ENCODE results near the gene EPAS1. TPM values are rescaled to one million over a fixed set of nuclear protein-coding genes. Genes with fewer than 3 reads are reported as not detected.

The EPAS1 gene
- total and polyA plus RNA-seq, 4 donors, result 26.2 to 193 (median 61.1) TPM

- WGBS, result 69% methylated on average over 6 of the region's 6 CpGs
- H3K36me3 ChIP-seq (ENCODE audit: control insufficient read depth in 4 of 4, insufficient read depth in 3 of 4, low read depth in 1 of 4, low read length in 3 of 4), result peaks cover 16 to 61% (median 51%) of the 10 kb centered on the region in 4 donors
- H3K4me1 ChIP-seq (ENCODE audit: control insufficient read depth in 4 of 4, insufficient read depth in 4 of 4, low read length in 3 of 4), result peaks cover 5 to 18% (median 11%) of the 10 kb centered on the region in 4 donors
Measured at GRCh38 chr2:46367286-46367685, 70.1 kb downstream of the EPAS1 start.

GRCh38 chr2:46368401-46368800 is 71.2 kb downstream of the EPAS1 start:
- no peak for DNase-seq (ENCODE audit: low spot score)
- no peaks in the 10 kb centered on the region for H3K9me3 ChIP-seq (ENCODE audit: control insufficient read depth in 4 of 4, low read length in 3 of 4)
- no peak overlapping the region for H3K9ac ChIP-seq (ENCODE audit: low read depth in 1 of 2, low read length in 2 of 2)
- TF ChIP-seq MAX (IDR thresholded peaks at IDR 0.05) (no peak), YY1 (IDR thresholded peaks at IDR 0.05) (no peak), ZBTB33 (IDR thresholded peaks at IDR 0.05) (no peak), EGR1 (IDR thresholded peaks at IDR 0.05; ENCODE audit: low read depth in 2 of 2) (no peak), FOXA2 (IDR thresholded peaks at IDR 0.05) (no peak), NR2F2 (IDR thresholded peaks at IDR 0.05) (no peak), HNF4A (conservative IDR thresholded peaks at IDR 0.05) (no peak), ATF3 (IDR thresholded peaks at IDR 0.05) (no peak)
- H3K36me3 ChIP-seq (ENCODE audit: control insufficient read depth in 4 of 4, insufficient read depth in 3 of 4, low read depth in 1 of 4, low read length in 3 of 4), result peaks cover 18 to 64% (median 55%) of the 10 kb centered on the region in 4 donors
- no peak overlapping the region for H3K27ac ChIP-seq (ENCODE audit: low read depth in 1 of 2, low read length in 2 of 2)
- WGBS, result 79% methylated on average over 2 of the region's 2 CpGs
- H3K4me1 ChIP-seq (ENCODE audit: control insufficient read depth in 4 of 4, insufficient read depth in 4 of 4, low read length in 3 of 4), result peaks cover 5 to 18% (median 11%) of the 10 kb centered on the region in 4 donors
- H3K27me3 ChIP-seq (ENCODE audit: control insufficient read depth in 4 of 4, insufficient read depth in 4 of 4, low read length in 3 of 4), result no peaks in the 10 kb centered on the region
- H3K4me3 ChIP-seq (ENCODE audit: low read depth in 1 of 3, low read length in 3 of 3), result no peak overlapping the region

More at GRCh38 chr2:46367286-46367685, 70.1 kb downstream of the EPAS1 start:
- no peaks in the 10 kb centered on the region for H3K9me3 ChIP-seq (ENCODE audit: control insufficient read depth in 4 of 4, low read length in 3 of 4)
- no peak for DNase-seq (ENCODE audit: low spot score)
- H3K27ac ChIP-seq (ENCODE audit: low read depth in 1 of 2, low read length in 2 of 2), result peak overlapping the region; percentile 38 to 50
- H3K27me3 ChIP-seq (ENCODE audit: control insufficient read depth in 4 of 4, insufficient read depth in 4 of 4, low read length in 3 of 4), result no peaks in the 10 kb centered on the region
- TF ChIP-seq FOXA1 (IDR thresholded peaks at IDR 0.05) (no peak), NR2F2 (IDR thresholded peaks at IDR 0.05) (no peak), RAD21 (IDR thresholded peaks at IDR 0.05) (no peak), TAF1 (conservative IDR thresholded peaks at IDR 0.05) (no peak), HNF4A (conservative IDR thresholded peaks at IDR 0.05) (no peak), CTCF (IDR thresholded peaks at IDR 0.05; ENCODE audit: low read depth, low read length, missing input control) (no peak), YY1 (IDR thresholded peaks at IDR 0.05) (no peak), ATF3 (IDR thresholded peaks at IDR 0.05) (no peak), SP1 (IDR thresholded peaks at IDR 0.05) (no peak), GABPA (IDR thresholded peaks at IDR 0.05 in 1 of 2, conservative IDR thresholded peaks at IDR 0.05 in 1 of 2) (no peak), RXRA (IDR thresholded peaks at IDR 0.05) (no peak)
- no peak overlapping the region for H3K4me3 ChIP-seq (ENCODE audit: low read depth in 1 of 3, low read length in 3 of 3)
- H3K9ac ChIP-seq (ENCODE audit: low read depth in 1 of 2, low read length in 2 of 2), result no peak overlapping the region

Data from liver (tissue), 9 donors.